HCT116 (cell line): Measurements from ENCODE around the gene UBE2N. TPM values are rescaled to one million over a fixed set of nuclear protein-coding genes. Genes with fewer than 3 reads are reported as not detected.

Experiments used
- ATAC-seq: fragments of 200-7000 bp; cut with Tn5 transposase; 2 replicates; pipeline ENCODE4 v1.9.1; 2020; ENCODE audit warnings: mild to moderate bottlenecking, moderate library complexity
- BruUV-seq: library from RNA; stranded (reverse); fragments of 400-500 nt; replicated peaks from 2 replicates; lab custom pipeline; 2021; lab: Mats Ljungman, UMichigan
- CTCF ChIA-PET: fragments of 300-600 bp; sonication (Branson Sonifier 250); formaldehyde crosslinking; loops from one replicate; lab custom pipeline; 2021; ENCODE audit warnings: antibody characterized with exemption; lab: Charles Lee
- POLR2A ChIA-PET: fragments of 300-600, 350-600 bp; sonication (Branson Sonifier 250); formaldehyde crosslinking; loops from one replicate; lab custom pipeline; 2021; ENCODE audit warnings: antibody characterized with exemption; lab: Charles Lee
- RAD21 ChIA-PET, 2 experiments: fragments of 300-600 bp; sonication (Branson Sonifier 250); formaldehyde crosslinking; loops; one replicate each; lab custom pipeline; 2023; ENCODE audit warnings: low total read pairs in 2 of 2; ENCODE audit not compliant: uncharacterized antibody in 2 of 2, unreplicated experiment in 2 of 2, low non-redundant PET in 1 of 2; lab: Charles Lee
- DNase-seq: peaks from one replicate; pipeline ENCODE4 v3.0.0-alpha.2; 2010; ENCODE audit warnings: low read depth, low spot score
- H2AFZ ChIP-seq: fragments of 200-600 bp; shearing (Covaris generic), sonication (generic); 2 replicates; pipeline ENCODE4 v1.6.1; 2017; ENCODE audit warnings: low read depth, mixed run types, mixed read lengths, antibody characterized with exemption, low read length; ENCODE audit not compliant: poor library complexity, severe bottlenecking
- H3K27ac ChIP-seq: 2 replicates; pipeline ENCODE4 v1.5.1; 2012; ENCODE audit warnings: low read depth, low read length
- H3K27me3 ChIP-seq: fragments of 200-600 bp; sonication (generic); 2 replicates; pipeline ENCODE4 v1.6.1; 2016; ENCODE audit warnings: mixed run types, low read length, mixed read lengths; ENCODE audit not compliant: insufficient read depth
- H3K36me3 ChIP-seq, 2 experiments: fragments of 200-500 bp in 1 of 2; fragments of 200-600 bp in 1 of 2; sonication (Bioruptor generic) in 1 of 2; sonication (generic) in 1 of 2; 2 replicates each; pipeline versions ENCODE4 v1.5.1 to v1.6.1; 2014 to 2016; ENCODE audit warnings: low read length in 2 of 2, inconsistent platforms in 1 of 2, mixed read lengths in 1 of 2, mixed run types in 1 of 2; ENCODE audit not compliant: insufficient read depth in 2 of 2, control insufficient read depth in 1 of 2
- H3K4me1 ChIP-seq, 2 experiments: fragments of 200-600 bp in 1 of 2; sonication (generic) in 1 of 2; 2 replicates each; pipeline versions ENCODE4 v1.5.1 to v1.6.1; 2012 to 2017; ENCODE audit warnings: low read length in 2 of 2, inconsistent platforms in 1 of 2, mild to moderate bottlenecking in 1 of 2, mixed read lengths in 1 of 2, mixed run types in 1 of 2, moderate library complexity in 1 of 2; ENCODE audit not compliant: insufficient read depth in 2 of 2, control insufficient read depth in 1 of 2
- H3K4me2 ChIP-seq: fragments of 200-600 bp; sonication (generic); 2 replicates; pipeline ENCODE4 v1.6.1; 2017; ENCODE audit warnings: mixed run types, low read length, mixed read lengths
- H3K4me3 ChIP-seq, 2 experiments: fragments of 200-600 bp in 1 of 2; sonication (generic) in 1 of 2; replicated peaks in 1 of 2; 2 replicates each; pipeline ENCODE4 v1.5.1; 2011 to 2016; ENCODE audit warnings: low read length in 2 of 2, control low read depth in 1 of 2, low read depth in 1 of 2, mild to moderate bottlenecking in 1 of 2, mixed read lengths in 1 of 2, mixed run types in 1 of 2
- H3K79me2 ChIP-seq: fragments of 200-600 bp; sonication (generic); 2 replicates; pipeline ENCODE4 v1.6.1; 2017; ENCODE audit warnings: mild to moderate bottlenecking, mixed run types, low read length, moderate library complexity, mixed read lengths; ENCODE audit not compliant: insufficient read depth
- H3K9ac ChIP-seq: fragments of 200-600 bp; sonication (generic); 2 replicates; pipeline ENCODE4 v1.6.1; 2016; ENCODE audit warnings: low read length, mixed read lengths
- H3K9me2 ChIP-seq: fragments of 200-600 bp; sonication (generic), shearing (Covaris generic); 2 replicates; pipeline ENCODE4 v1.6.1; 2017; ENCODE audit warnings: mixed run types, mild to moderate bottlenecking, moderate library complexity; ENCODE audit not compliant: insufficient read depth
- H3K9me3 ChIP-seq, 2 experiments: fragments of 200-500 bp in 1 of 2; fragments of 200-600 bp in 1 of 2; sonication (Bioruptor generic) in 1 of 2; sonication (generic) in 1 of 2; 2 replicates each; pipeline ENCODE4 v1.6.1; 2014 to 2017; ENCODE audit warnings: low read length in 2 of 2, mixed read lengths in 2 of 2, inconsistent platforms in 1 of 2, low read depth in 1 of 2, mild to moderate bottlenecking in 1 of 2, mixed run types in 1 of 2, moderate library complexity in 1 of 2; ENCODE audit not compliant: control insufficient read depth in 1 of 2, insufficient read depth in 1 of 2
- H4K20me1 ChIP-seq: fragments of 200-600 bp; sonication (generic), shearing (Covaris generic); 2 replicates; pipeline ENCODE4 v1.6.1; 2017; ENCODE audit warnings: mixed run types, mild to moderate bottlenecking, moderate library complexity; ENCODE audit not compliant: insufficient read depth
- CBX3 ChIP-seq: IDR thresholded peaks from 2 replicates; pipeline ENCODE4 v1.6.1; 2012; ENCODE audit warnings: low read depth
- CEBPB ChIP-seq: IDR thresholded peaks from 2 replicates; pipeline ENCODE4 v1.6.1; 2012; ENCODE audit warnings: low read depth
- EZH2 ChIP-seq: fragments of 200-600 bp; sonication (generic); IDR thresholded peaks from 2 replicates; pipeline ENCODE4 v1.6.1; 2017; ENCODE audit warnings: antibody characterized with exemption, mixed run types
- EZH2phosphoT487 ChIP-seq: fragments of 200-600 bp; IDR thresholded peaks from 2 replicates; pipeline ENCODE4 v1.6.1; 2018; ENCODE audit warnings: antibody characterized with exemption, borderline replicate concordance
- FOSL1 ChIP-seq: IDR thresholded peaks from 2 replicates; pipeline ENCODE4 v1.6.1; 2012; ENCODE audit warnings: low read depth
- JUND ChIP-seq: IDR thresholded peaks from 2 replicates; pipeline ENCODE4 v1.6.1; 2012
- POLR2A ChIP-seq: IDR thresholded peaks from 2 replicates; pipeline ENCODE4 v1.7.0; 2011; ENCODE audit warnings: borderline replicate concordance; ENCODE audit not compliant: insufficient read depth, insufficient read length; ENCODE audit errors: extremely low read depth
- POLR2AphosphoS5 ChIP-seq: IDR thresholded peaks from 2 replicates; pipeline ENCODE4 v1.6.1; 2011; ENCODE audit warnings: mild to moderate bottlenecking, low read depth, low read length, moderate library complexity
- RAD21 ChIP-seq: IDR thresholded peaks from 2 replicates; pipeline ENCODE4 v1.6.1; 2012; ENCODE audit warnings: low read depth, mild to moderate bottlenecking
- SIN3A ChIP-seq: IDR thresholded peaks from 2 replicates; pipeline ENCODE4 v1.6.1; 2012; ENCODE audit warnings: low read depth
- SP1 ChIP-seq: IDR thresholded peaks from 2 replicates; pipeline ENCODE4 v1.6.1; 2012; ENCODE audit warnings: low read depth
- SRF ChIP-seq: IDR thresholded peaks from 2 replicates; pipeline ENCODE4 v1.6.1; 2012; ENCODE audit warnings: low read depth
- TCF7L2 ChIP-seq: IDR thresholded peaks from 2 replicates; pipeline ENCODE4 v1.7.0; 2011; ENCODE audit warnings: borderline replicate concordance, inconsistent platforms; ENCODE audit not compliant: insufficient read depth, insufficient read length; ENCODE audit errors: extremely low read depth
- ZFX ChIP-seq: fragments of 450-650 bp; IDR thresholded peaks from 2 replicates; pipeline ENCODE4 v1.6.1; 2017
- ZNF274 ChIP-seq: fragments of 200-500 bp; sonication (Bioruptor generic); IDR thresholded peaks from 2 replicates; pipeline ENCODE4 v1.6.1; 2014; ENCODE audit warnings: mild to moderate bottlenecking, low read depth, low read length, inconsistent platforms
- intact Hi-C: fragments of 100-400 bp; cut with micrococcal nuclease; formaldehyde crosslinking; loops from 2 replicates; pipeline ENCODE4 v1.10.0; 2022
- total RNA-seq: library from RNA; stranded (reverse); gene quantifications from one replicate; pipeline ENCODE4 v1.2.1, GENCODE V29; 2021; ENCODE audit not compliant: unreplicated experiment
- TF ChIP-seq, protein P1 (sequence below): IDR thresholded peaks from 2 replicates; pipeline ENCODE4 v1.6.1; 2012
- TF ChIP-seq, protein P2 (sequence below): IDR thresholded peaks from 2 replicates; pipeline ENCODE4 v1.6.1; 2012; ENCODE audit warnings: low read depth
- TF ChIP-seq, protein P3 (sequence below): IDR thresholded peaks from 2 replicates; pipeline ENCODE4 v1.6.1; 2011; ENCODE audit warnings: mild to moderate bottlenecking, low read length, moderate library complexity; ENCODE audit not compliant: insufficient replicate concordance; ENCODE audit errors: extremely low read depth

Gene UBE2N
- total RNA-seq, 1 experiment from 2014 or later: 140 TPM

DNA sequence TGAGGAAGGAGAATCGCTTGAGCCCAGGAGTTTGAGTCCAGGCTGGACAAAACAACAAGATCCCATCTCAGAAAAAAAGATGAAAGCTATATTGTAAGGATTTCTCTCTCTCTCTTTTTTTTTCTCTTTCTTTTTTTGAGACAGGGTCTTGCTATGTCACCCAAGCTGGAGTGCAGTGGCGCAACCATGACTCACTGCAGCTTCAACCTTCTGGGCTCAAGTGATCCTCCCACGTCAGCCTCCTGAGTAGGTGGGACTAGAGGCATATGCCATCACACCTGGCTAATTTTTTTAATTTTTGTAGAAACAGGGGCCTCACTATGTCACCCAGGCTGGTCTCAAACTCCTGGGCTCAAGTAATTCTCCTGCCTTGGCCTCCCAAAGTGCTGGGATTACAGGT lies 19.8 kb upstream of the UBE2N start (continued):
- no peak for TF ChIP-seq RAD21
- no peak for TF ChIP-seq SP1
- TF ChIP-seq ZNF274: no peak
- TF ChIP-seq, protein P1, sequence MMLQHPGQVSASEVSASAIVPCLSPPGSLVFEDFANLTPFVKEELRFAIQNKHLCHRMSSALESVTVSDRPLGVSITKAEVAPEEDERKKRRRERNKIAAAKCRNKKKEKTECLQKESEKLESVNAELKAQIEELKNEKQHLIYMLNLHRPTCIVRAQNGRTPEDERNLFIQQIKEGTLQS: no peak
- TF ChIP-seq EZH2phosphoT487: no peak

DNA sequence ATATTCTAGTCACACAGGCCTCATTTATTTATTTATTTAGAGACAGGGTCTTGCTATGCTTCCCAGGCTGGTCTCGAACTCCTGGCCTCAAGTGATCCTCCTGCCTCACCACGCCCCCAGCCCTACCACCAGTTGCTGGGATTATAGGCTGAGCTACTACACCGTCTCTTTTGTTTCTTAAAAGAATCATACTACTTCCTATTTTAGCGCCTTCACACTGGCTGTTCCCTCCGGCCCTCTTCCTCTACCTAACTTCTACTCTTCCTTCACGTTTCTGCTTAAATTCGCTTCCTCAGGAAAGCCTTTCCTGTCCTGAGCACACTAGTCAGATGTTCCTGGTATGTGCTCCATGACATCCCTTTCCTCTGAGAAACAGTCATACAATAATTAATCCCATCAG lies 19.2 kb upstream of the UBE2N start:
- RAD21 ChIA-PET: interaction anchor here in 1 of 2 experiments (0.7 kb wide), 1 partner anchor 1981 kb away, joined by 3 read pairs; no protein-coding TSS in a partner anchor
- ATAC-seq (no peak), DNase-seq (no peak)
- Histone ChIP-seq H3K27ac (no peak overlapping the region), H4K20me1 (no peaks in the 10 kb centered on the region), H3K27me3 (no peaks in the 10 kb centered on the region), H3K79me2 (no peaks in the 10 kb centered on the region), H3K9me2 (no peaks in the 10 kb centered on the region), H3K4me1 (no peaks in the 10 kb centered on the region), H3K4me3 (no peak overlapping the region), H3K9ac (no peak overlapping the region), H3K4me2 (no peak overlapping the region), H2AFZ (no peak overlapping the region), H3K36me3 (no peaks in the 10 kb centered on the region), H3K9me3 (no peaks in the 10 kb centered on the region)
- intact Hi-C loops: no loop called here
- POLR2A ChIA-PET: interaction anchor here (0.7 to 1.0 kb wide), 2 partner anchors 18 to 52 kb away, joined by 3 read pairs; no protein-coding TSS in a partner anchor
- CTCF ChIA-PET: no interaction called here
- BruUV-seq: no TSS peak
- no peak for TF ChIP-seq EZH2phosphoT487
- TF ChIP-seq, protein P2, sequence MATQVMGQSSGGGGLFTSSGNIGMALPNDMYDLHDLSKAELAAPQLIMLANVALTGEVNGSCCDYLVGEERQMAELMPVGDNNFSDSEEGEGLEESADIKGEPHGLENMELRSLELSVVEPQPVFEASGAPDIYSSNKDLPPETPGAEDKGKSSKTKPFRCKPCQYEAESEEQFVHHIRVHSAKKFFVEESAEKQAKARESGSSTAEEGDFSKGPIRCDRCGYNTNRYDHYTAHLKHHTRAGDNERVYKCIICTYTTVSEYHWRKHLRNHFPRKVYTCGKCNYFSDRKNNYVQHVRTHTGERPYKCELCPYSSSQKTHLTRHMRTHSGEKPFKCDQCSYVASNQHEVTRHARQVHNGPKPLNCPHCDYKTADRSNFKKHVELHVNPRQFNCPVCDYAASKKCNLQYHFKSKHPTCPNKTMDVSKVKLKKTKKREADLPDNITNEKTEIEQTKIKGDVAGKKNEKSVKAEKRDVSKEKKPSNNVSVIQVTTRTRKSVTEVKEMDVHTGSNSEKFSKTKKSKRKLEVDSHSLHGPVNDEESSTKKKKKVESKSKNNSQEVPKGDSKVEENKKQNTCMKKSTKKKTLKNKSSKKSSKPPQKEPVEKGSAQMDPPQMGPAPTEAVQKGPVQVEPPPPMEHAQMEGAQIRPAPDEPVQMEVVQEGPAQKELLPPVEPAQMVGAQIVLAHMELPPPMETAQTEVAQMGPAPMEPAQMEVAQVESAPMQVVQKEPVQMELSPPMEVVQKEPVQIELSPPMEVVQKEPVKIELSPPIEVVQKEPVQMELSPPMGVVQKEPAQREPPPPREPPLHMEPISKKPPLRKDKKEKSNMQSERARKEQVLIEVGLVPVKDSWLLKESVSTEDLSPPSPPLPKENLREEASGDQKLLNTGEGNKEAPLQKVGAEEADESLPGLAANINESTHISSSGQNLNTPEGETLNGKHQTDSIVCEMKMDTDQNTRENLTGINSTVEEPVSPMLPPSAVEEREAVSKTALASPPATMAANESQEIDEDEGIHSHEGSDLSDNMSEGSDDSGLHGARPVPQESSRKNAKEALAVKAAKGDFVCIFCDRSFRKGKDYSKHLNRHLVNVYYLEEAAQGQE: no peak
- no peak for TF ChIP-seq TCF7L2
- TF ChIP-seq SIN3A: no peak
- TF ChIP-seq FOSL1: no peak
- no peak for TF ChIP-seq POLR2AphosphoS5
- TF ChIP-seq POLR2A: no peak
- no peak for TF ChIP-seq EZH2
- TF ChIP-seq JUND: no peak
- no peak for TF ChIP-seq CBX3
- TF ChIP-seq SRF: no peak
- TF ChIP-seq, protein P3, sequence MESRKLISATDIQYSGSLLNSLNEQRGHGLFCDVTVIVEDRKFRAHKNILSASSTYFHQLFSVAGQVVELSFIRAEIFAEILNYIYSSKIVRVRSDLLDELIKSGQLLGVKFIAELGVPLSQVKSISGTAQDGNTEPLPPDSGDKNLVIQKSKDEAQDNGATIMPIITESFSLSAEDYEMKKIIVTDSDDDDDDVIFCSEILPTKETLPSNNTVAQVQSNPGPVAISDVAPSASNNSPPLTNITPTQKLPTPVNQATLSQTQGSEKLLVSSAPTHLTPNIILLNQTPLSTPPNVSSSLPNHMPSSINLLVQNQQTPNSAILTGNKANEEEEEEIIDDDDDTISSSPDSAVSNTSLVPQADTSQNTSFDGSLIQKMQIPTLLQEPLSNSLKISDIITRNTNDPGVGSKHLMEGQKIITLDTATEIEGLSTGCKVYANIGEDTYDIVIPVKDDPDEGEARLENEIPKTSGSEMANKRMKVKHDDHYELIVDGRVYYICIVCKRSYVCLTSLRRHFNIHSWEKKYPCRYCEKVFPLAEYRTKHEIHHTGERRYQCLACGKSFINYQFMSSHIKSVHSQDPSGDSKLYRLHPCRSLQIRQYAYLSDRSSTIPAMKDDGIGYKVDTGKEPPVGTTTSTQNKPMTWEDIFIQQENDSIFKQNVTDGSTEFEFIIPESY: no peak
- TF ChIP-seq ZNF274: no peak
- no peak for TF ChIP-seq CEBPB
- TF ChIP-seq SP1: no peak
- TF ChIP-seq, protein P1: no peak
- no peak for TF ChIP-seq ZFX
